Neuronal stem cell (in vitro differentiated cells): ENCODE measurements around the gene CEP95.

ENCODE experiments used
- DNase-seq: peaks from one replicate; pipeline ENCODE4 v3.0.0-alpha.2; 2013; ENCODE audit warnings: low spot score
- H2AFZ ChIP-seq: one replicate; pipeline ENCODE4 v1.6.1; 2013; ENCODE audit warnings: mild to moderate bottlenecking, low read length, inconsistent platforms
- H2AK5ac ChIP-seq: 2 replicates; pipeline ENCODE4 v1.6.1; 2013; ENCODE audit warnings: low read depth, mild to moderate bottlenecking, inconsistent platforms, low read length, moderate library complexity, mixed read lengths
- H2BK120ac ChIP-seq: 2 replicates; pipeline ENCODE4 v1.6.1; 2013; ENCODE audit warnings: low read depth, mild to moderate bottlenecking, inconsistent platforms, low read length, moderate library complexity, mixed read lengths
- H2BK12ac ChIP-seq: one replicate; pipeline ENCODE4 v1.6.1; 2013; ENCODE audit warnings: low read length, inconsistent platforms
- H2BK15ac ChIP-seq: 2 replicates; pipeline ENCODE4 v1.6.1; 2013; ENCODE audit warnings: mild to moderate bottlenecking, low read length, inconsistent platforms, mixed read lengths
- H2BK5ac ChIP-seq: one replicate; pipeline ENCODE4 v1.6.1; 2013; ENCODE audit warnings: inconsistent platforms, mild to moderate bottlenecking, low read length, moderate library complexity
- H3K14ac ChIP-seq: one replicate; pipeline ENCODE4 v1.6.1; 2013; ENCODE audit warnings: low read length, inconsistent platforms
- H3K18ac ChIP-seq: 2 replicates; pipeline ENCODE4 v1.6.1; 2013; ENCODE audit warnings: low read length, inconsistent platforms
- H3K23ac ChIP-seq: 2 replicates; pipeline ENCODE4 v1.6.1; 2013; ENCODE audit warnings: low read depth, mild to moderate bottlenecking, mixed read lengths, low read length, inconsistent platforms; ENCODE audit not compliant: poor library complexity
- H3K27ac ChIP-seq: replicated peaks from 3 replicates; pipeline ENCODE4 v1.5.1; 2013; ENCODE audit warnings: low read length, inconsistent platforms
- H3K27me3 ChIP-seq, 3 experiments: 2 replicates each; pipeline ENCODE4 v1.6.1; 2013; ENCODE audit warnings: low read length in 3 of 3, mild to moderate bottlenecking in 2 of 3, inconsistent platforms in 1 of 3, low read depth in 1 of 3, mixed read lengths in 1 of 3, moderate library complexity in 1 of 3; ENCODE audit not compliant: control insufficient read depth in 3 of 3, insufficient read depth in 3 of 3
- H3K36me3 ChIP-seq, 2 donors: replicated peaks in 1 of 2; 2 replicates each; pipeline ENCODE4 v1.6.1; 2013; ENCODE audit warnings: low read length in 2 of 2; ENCODE audit not compliant: control insufficient read depth in 2 of 2, insufficient read depth in 2 of 2
- H3K4ac ChIP-seq: 2 replicates; pipeline ENCODE4 v1.6.1; 2013; ENCODE audit warnings: inconsistent platforms, mild to moderate bottlenecking, low read length, moderate library complexity
- H3K4me1 ChIP-seq, 2 donors: 1 replicate in 1 of 2; 2 replicates in 1 of 2; pipeline ENCODE4 v1.6.1; 2013; ENCODE audit warnings: low read length in 2 of 2, low read depth in 1 of 2; ENCODE audit not compliant: control insufficient read depth in 2 of 2, insufficient read depth in 1 of 2
- H3K4me2 ChIP-seq: one replicate; pipeline ENCODE4 v1.6.1; 2013; ENCODE audit warnings: mild to moderate bottlenecking, low read length, inconsistent platforms; ENCODE audit not compliant: insufficient read depth, poor library complexity, severe bottlenecking
- H3K4me3 ChIP-seq, 2 donors: 2 replicates each; pipeline ENCODE4 v1.5.1; 2013; ENCODE audit warnings: low read length in 2 of 2, mild to moderate bottlenecking in 2 of 2, inconsistent platforms in 1 of 2, moderate library complexity in 1 of 2
- H3K79me1 ChIP-seq: one replicate; pipeline ENCODE4 v1.6.1; 2013; ENCODE audit warnings: low read depth, mild to moderate bottlenecking, inconsistent platforms, low read length, moderate library complexity
- H3K9ac ChIP-seq: one replicate; pipeline ENCODE4 v1.6.1; 2013; ENCODE audit warnings: mild to moderate bottlenecking, low read depth, low read length, inconsistent platforms; ENCODE audit not compliant: poor library complexity
- H3K9me3 ChIP-seq, 2 donors: replicated peaks in 1 of 2; 2 replicates each; pipeline versions ENCODE3 to v1.6.1; 2013; ENCODE audit warnings: low read length in 2 of 2, mild to moderate bottlenecking in 2 of 2, inconsistent platforms in 1 of 2, low read depth in 1 of 2, mixed read lengths in 1 of 2, moderate library complexity in 1 of 2; ENCODE audit not compliant: control insufficient read depth in 2 of 2, insufficient read depth in 1 of 2
- H4K8ac ChIP-seq: one replicate; pipeline ENCODE4 v1.6.1; 2013; ENCODE audit warnings: low read depth, mild to moderate bottlenecking, inconsistent platforms, low read length, moderate library complexity
- H4K91ac ChIP-seq: one replicate; pipeline ENCODE4 v1.6.1; 2013; ENCODE audit warnings: low read length, low read depth, mild to moderate bottlenecking, inconsistent platforms; ENCODE audit not compliant: poor library complexity
- WGBS, 2 donors: extraction: QIAGEN DNeasy Blood & Tissue Kit; methylation state at CpG; one replicate each; pipeline ENCODE4 v1.1.7; 2013; ENCODE audit warnings: missing lambda C conversion rate in 2 of 2, mixed read lengths in 1 of 2; ENCODE audit not compliant: insufficient read length in 2 of 2, insufficient replicate concordance in 1 of 2; ENCODE audit errors: extremely low coverage in 2 of 2; 5-methylcytosine and 5-hydroxymethylcytosine counted together

CEP95 gene

GRCh38 chr17:64546716-64547115 is 39.9 kb downstream of the CEP95 start:
- H3K4ac ChIP-seq: no peak overlapping the region
- peaks cover 2 to 86% of the 10 kb centered on the region in 2 donors for H3K36me3 ChIP-seq
- no CpG with 5 or more reads among the region's 7 CpGs for WGBS, 2 donors
- no peak overlapping the region for H2BK120ac ChIP-seq
- DNase-seq: no peak
- no peaks in the 10 kb centered on the region for H3K79me1 ChIP-seq
- no peak overlapping the region for H3K18ac ChIP-seq
- H3K23ac ChIP-seq: no peak overlapping the region
- peaks cover 0 to 7% of the 10 kb centered on the region in 2 donors for H3K4me1 ChIP-seq
- no peak overlapping the region for H2BK12ac ChIP-seq
- no peak overlapping the region for H2AK5ac ChIP-seq
- no peak overlapping the region for H2BK15ac ChIP-seq
- H3K9ac ChIP-seq: no peak overlapping the region
- no peak overlapping the region for H3K27ac ChIP-seq
- no peaks in the 10 kb centered on the region for H3K27me3 ChIP-seq
- H3K9me3 ChIP-seq: no peaks in the 10 kb centered on the region
- no peak overlapping the region for H3K4me2 ChIP-seq
- H3K14ac ChIP-seq: no peak overlapping the region
- no peak overlapping the region for H3K4me3 ChIP-seq
- H4K91ac ChIP-seq: no peak overlapping the region
- no peak overlapping the region for H4K8ac ChIP-seq
- H2BK5ac ChIP-seq: no peak overlapping the region
- H2AFZ ChIP-seq: no peak overlapping the region

- H3K18ac ChIP-seq: no peak overlapping the region
- H2BK5ac ChIP-seq: no peak overlapping the region
- peaks cover 2 to 81% of the 10 kb centered on the region in 2 donors for H3K36me3 ChIP-seq
- H2BK120ac ChIP-seq: no peak overlapping the region
- H3K27me3 ChIP-seq: no peaks in the 10 kb centered on the region
- peaks cover 0 to 7% of the 10 kb centered on the region in 2 donors for H3K4me1 ChIP-seq
- no peak overlapping the region for H3K4me3 ChIP-seq
- no peak overlapping the region for H2BK15ac ChIP-seq
- no peak for DNase-seq
- H4K91ac ChIP-seq: no peak overlapping the region
- H3K4me2 ChIP-seq: no peak overlapping the region
- no peak overlapping the region for H2AFZ ChIP-seq
- no peaks in the 10 kb centered on the region for H3K79me1 ChIP-seq
- no peak overlapping the region for H3K14ac ChIP-seq
- H3K4ac ChIP-seq: no peak overlapping the region
- no peaks in the 10 kb centered on the region for H3K9me3 ChIP-seq
- no peak overlapping the region for H3K23ac ChIP-seq
- no peak overlapping the region for H4K8ac ChIP-seq
- H3K9ac ChIP-seq: no peak overlapping the region
- no CpG with 5 or more reads among the region's 10 CpGs for WGBS, 2 donors
- H3K27ac ChIP-seq: no peak overlapping the region
- no peak overlapping the region for H2BK12ac ChIP-seq
- no peak overlapping the region for H2AK5ac ChIP-seq
These were observed 40.5 kb downstream of the CEP95 start for GRCh38 chr17:64547319-64547718.

- H3K9me3 ChIP-seq: no peaks in the 10 kb centered on the region
These were observed 44.7 kb downstream of the CEP95 start for GRCh38 chr17:64551461-64551860.

GRCh38 chr17:64554028-64554637 is 47.4 kb downstream of the CEP95 start:
- H4K8ac ChIP-seq: no peak overlapping the region
- no peak overlapping the region for H2AFZ ChIP-seq
- H3K4me2 ChIP-seq: no peak overlapping the region
- H2BK15ac ChIP-seq: no peak overlapping the region
- H3K14ac ChIP-seq: no peak overlapping the region
- no peaks in the 10 kb centered on the region for H3K79me1 ChIP-seq
- H2AK5ac ChIP-seq: no peak overlapping the region
- no peak overlapping the region for H3K18ac ChIP-seq
- no peak for DNase-seq
- no peak overlapping the region for H4K91ac ChIP-seq
- H3K27me3 ChIP-seq: no peaks in the 10 kb centered on the region
- H3K27ac ChIP-seq: no peak overlapping the region
- peaks cover 2 to 86% of the 10 kb centered on the region in 2 donors for H3K36me3 ChIP-seq
- no peak overlapping the region for H2BK12ac ChIP-seq
- no peaks in the 10 kb centered on the region for H3K9me3 ChIP-seq
- no peak overlapping the region for H3K4ac ChIP-seq
- no peak overlapping the region for H2BK120ac ChIP-seq
- no peak overlapping the region for H3K4me3 ChIP-seq
- H3K23ac ChIP-seq: no peak overlapping the region
- no peaks in the 10 kb centered on the region for H3K4me1 ChIP-seq
- H3K9ac ChIP-seq: no peak overlapping the region
- H2BK5ac ChIP-seq: no peak overlapping the region

More at GRCh38 chr17:64551461-64551860, 44.7 kb downstream of the CEP95 start:
- Histone ChIP-seq H3K23ac (no peak overlapping the region), H2AK5ac (no peak overlapping the region), H3K4me2 (no peak overlapping the region), H2BK12ac (no peak overlapping the region), H3K4ac (no peak overlapping the region), H2BK5ac (no peak overlapping the region), H4K91ac (no peak overlapping the region), H2AFZ (no peak overlapping the region), H2BK120ac (no peak overlapping the region), H3K14ac (no peak overlapping the region), H3K4me1 (no peaks in the 10 kb centered on the region), H3K27me3 (no peaks in the 10 kb centered on the region), H3K27ac (no peak overlapping the region), H2BK15ac (no peak overlapping the region), H3K79me1 (no peaks in the 10 kb centered on the region), H4K8ac (no peak overlapping the region), H3K36me3 (peaks cover 2 to 86% of the 10 kb centered on the region in 2 donors), H3K18ac (no peak overlapping the region), H3K9ac (no peak overlapping the region), H3K4me3 (no peak overlapping the region)
- WGBS, 2 donors: no CpG with 5 or more reads among the region's 5 CpGs
- no peak for DNase-seq
